T-helper 1 cell treated with Interleukin-12 subunit alpha and Interleukin-12 subunit beta and Interleukin-4 antibody, amounts not matched to agents 30 μg/mL and 1 μg/mL, for 36 hours (primary cell): Measurements from ENCODE around the gene FAM83C.

ENCODE experiments used
- H3K27ac Mint-ChIP-seq: one replicate; pipeline ENCODE4 v1.8.0; 2021; ENCODE audit warnings: mild to moderate bottlenecking, mixed read lengths
- H3K27me3 Mint-ChIP-seq: one replicate; pipeline ENCODE4 v1.8.0; 2021; ENCODE audit warnings: low read depth, mixed read lengths
- H3K36me3 Mint-ChIP-seq: one replicate; pipeline ENCODE4 v1.8.0; 2021; ENCODE audit warnings: low read depth, mixed read lengths
- H3K4me1 Mint-ChIP-seq: one replicate; pipeline ENCODE4 v1.8.0; 2021; ENCODE audit warnings: low read depth, mixed read lengths
- H3K4me3 Mint-ChIP-seq: one replicate; pipeline ENCODE4 v1.8.0; 2021; ENCODE audit warnings: mild to moderate bottlenecking, moderate library complexity, mixed read lengths
- H3K9me3 Mint-ChIP-seq: one replicate; pipeline ENCODE4 v1.8.0; 2021; ENCODE audit warnings: mixed read lengths

FAM83C gene

DNA sequence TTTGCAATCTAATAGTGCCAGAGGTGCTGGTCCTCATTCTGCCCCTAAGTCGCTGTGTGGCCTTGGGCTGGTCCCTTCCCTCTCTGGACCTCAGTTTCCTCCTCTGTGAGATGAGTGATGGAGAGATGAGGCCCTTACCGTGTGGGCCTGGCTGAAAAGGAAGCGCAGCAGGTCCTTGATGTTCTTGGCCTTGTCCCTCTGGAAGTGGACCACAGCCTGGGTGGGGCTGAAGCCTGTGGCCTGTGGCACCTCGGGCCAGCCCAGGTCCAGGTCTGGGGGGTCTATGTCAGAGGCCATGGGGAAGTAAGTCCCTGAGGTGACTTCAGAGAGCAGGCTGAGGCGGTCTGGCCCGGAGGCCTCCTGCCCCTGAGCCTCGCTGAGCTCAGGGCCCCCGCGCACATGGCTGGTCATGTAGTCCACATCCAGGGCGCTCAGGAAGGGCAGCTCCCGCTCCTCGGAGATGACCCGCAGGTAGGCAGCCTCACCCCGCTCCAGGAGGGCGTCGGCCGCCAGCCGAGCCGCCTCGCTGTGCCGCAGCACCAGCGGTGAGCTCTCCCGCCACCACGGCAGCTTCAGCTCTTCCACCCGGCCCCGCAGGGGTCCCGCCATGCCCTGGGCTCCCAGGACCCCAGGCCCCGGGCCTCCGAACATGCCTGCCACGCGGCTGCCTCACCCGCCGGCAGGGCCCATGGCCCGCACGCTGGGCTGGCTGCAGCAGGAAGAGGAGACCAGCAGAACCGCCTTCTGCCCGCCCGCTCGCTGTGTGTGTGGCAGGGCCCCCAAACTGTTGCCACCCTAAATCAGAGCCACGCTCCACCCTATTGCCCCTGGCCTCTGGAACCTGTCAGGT lies at the start of gene FAM83C:
Gene FAM83C (minus strand): TSS at position 772 of the 850 bp plus-strand sequence. CDS start 121 bp downstream, at position 651.
- Mint-ChIP-seq H3K27ac (no peak within 1 kb of the TSS), H3K4me1 (no peaks in the 10 kb centered on the region), H3K27me3 (no peaks in the 10 kb centered on the region), H3K4me3 (no peak within 1 kb of the TSS), H3K9me3 (no peaks in the 10 kb centered on the region), H3K36me3 (no peaks in the 10 kb centered on the region)

DNA sequence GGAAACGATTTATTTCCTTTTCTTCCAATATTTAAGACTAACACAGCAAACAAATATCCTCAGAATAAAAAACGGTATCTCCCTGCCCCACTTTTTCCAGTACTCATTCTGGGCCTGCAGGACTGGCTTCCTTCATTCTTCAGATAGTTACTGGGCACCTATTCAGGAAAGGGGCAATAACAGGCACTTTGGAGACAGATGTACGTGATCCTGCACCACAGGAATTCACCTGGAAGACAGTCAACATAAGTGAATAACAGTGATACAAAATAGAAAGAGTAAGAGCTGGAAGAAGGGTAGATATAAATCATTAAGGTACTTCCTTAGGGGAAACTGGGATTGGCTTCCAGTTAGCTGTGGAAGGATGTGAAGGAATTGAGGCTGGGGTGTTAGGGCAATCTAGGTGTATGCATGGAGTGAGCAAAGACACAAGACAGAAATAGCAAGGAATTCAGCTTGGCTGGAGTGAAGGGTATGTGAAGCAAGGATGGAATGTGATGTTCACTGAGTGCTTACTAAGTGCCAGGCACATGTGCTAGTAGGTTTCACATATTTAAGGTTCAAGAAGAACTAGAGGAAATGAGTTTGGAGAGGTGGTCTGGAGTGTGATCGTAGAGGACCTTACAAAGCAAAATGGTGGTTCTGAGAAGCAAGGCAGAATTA lies 49.3 kb upstream of the FAM83C start:
- Mint-ChIP-seq H3K36me3 (peaks cover 14% of the 10 kb centered on the region), H3K9me3 (peaks cover 3% of the 10 kb centered on the region), H3K4me3 (no peak overlapping the region), H3K4me1 (no peaks in the 10 kb centered on the region), H3K27me3 (no peaks in the 10 kb centered on the region), H3K27ac (no peak overlapping the region)

DNA sequence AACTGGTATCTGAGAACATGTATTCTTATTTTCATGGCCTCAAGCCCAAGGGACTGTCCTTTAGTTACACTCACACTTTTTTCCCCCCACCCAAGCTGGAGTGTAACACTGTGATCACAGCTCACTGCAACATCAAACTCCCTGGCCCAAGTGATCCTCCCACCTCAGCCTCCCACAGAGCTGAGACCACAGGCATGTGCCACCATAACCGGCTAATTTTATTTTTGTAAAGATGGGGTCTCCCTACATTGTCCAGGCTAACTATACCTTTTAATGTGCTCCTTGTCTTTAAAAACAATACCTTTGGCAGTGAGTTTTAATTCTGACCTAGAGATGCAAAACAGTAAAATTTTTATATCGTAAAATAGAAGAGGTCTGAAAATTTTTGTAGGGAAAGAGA lies 48.2 kb upstream of the FAM83C start:
- H3K36me3 Mint-ChIP-seq = peaks cover 4% of the 10 kb centered on the region
- no peak overlapping the region for H3K4me3 Mint-ChIP-seq
- no peaks in the 10 kb centered on the region for H3K27me3 Mint-ChIP-seq
- H3K9me3 Mint-ChIP-seq = no peaks in the 10 kb centered on the region
- no peak overlapping the region for H3K27ac Mint-ChIP-seq
- H3K4me1 Mint-ChIP-seq = no peaks in the 10 kb centered on the region

DNA sequence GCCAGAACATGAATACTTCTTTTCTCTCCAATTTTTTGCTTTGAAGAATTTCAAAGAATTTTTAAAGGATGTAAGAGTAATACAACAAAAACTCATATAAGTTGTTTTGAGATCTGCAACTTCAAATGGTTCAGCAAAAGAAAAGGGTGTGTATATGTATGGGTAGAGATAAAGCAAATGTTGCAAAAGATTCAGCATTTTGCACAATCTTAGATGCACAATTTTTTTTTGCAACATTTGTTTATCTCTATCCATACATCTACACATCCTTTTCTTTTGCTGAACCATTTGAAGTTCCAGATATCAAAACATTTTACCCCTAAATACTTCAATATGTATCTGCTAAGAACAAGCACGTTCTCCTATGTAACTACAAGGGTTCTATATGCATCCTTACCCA lies 47.4 kb upstream of the FAM83C start:
- Mint-ChIP-seq H3K36me3 (peaks cover 2% of the 10 kb centered on the region), H3K27me3 (no peaks in the 10 kb centered on the region), H3K9me3 (no peaks in the 10 kb centered on the region), H3K4me3 (no peak overlapping the region), H3K27ac (no peak overlapping the region), H3K4me1 (no peaks in the 10 kb centered on the region)

DNA sequence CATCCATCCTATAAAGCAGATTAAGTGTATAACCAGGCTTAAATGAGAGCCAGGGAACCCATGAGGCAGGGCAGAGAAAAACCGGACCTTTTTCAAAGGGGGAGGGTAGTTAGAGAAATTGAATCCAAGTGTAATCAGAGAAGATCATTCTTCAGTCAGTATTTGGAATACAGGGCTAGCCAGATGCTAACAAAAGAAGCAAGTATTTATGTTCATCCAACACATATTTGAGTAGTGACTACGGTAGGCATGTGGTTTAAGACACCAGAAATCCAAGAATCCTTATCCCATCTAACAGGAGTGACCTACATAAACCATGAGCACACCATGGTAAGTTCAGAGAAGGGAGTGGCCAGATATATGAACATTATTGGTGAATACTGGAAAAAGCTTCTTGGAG lies 46.8 kb upstream of the FAM83C start:
- Mint-ChIP-seq H3K36me3 (peaks cover 2% of the 10 kb centered on the region), H3K4me3 (no peak overlapping the region), H3K27ac (no peak overlapping the region), H3K4me1 (no peaks in the 10 kb centered on the region), H3K27me3 (no peaks in the 10 kb centered on the region), H3K9me3 (no peaks in the 10 kb centered on the region)

DNA sequence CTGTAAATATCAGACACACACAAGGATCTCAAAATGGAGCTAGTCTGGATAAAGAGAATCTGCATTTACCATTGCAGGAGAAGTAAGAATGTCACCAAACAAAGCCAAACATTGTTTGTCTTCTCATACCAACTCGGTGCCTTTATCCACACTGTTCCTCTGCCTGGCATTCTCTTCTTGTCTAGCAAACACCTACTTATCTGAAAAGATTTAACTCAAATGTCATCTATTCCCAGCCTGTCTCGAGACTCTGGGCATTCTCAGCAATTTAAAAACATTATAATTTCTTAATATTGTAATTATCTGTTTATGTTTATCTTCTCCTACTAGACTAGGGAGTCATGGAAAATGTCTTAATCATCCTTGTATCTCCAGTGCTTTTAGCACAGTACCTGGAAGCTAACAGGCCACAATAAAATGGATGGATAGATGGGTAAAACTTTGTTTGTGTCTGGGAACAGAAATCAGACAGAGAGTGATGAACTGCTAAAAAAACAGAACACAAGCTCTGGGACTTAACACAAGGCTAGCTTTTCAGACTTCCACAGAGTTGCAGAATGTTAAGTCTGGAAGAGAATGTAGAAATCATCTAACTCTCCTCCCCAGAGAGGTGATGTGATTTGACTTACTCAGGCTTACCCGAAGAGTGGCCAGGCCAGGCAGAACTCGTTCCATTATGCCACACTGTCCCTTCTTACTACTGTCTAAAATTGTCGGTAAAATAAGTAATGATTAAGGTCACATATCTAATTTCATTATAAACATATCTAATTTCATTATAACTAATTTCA lies 42.3 kb upstream of the FAM83C start:
- no peaks in the 10 kb centered on the region for H3K36me3 Mint-ChIP-seq
- peaks cover under 1% of the 10 kb centered on the region for H3K4me1 Mint-ChIP-seq
- no peaks in the 10 kb centered on the region for H3K27me3 Mint-ChIP-seq
- H3K9me3 Mint-ChIP-seq = no peaks in the 10 kb centered on the region
- no peak overlapping the region for H3K4me3 Mint-ChIP-seq
- no peak overlapping the region for H3K27ac Mint-ChIP-seq

DNA sequence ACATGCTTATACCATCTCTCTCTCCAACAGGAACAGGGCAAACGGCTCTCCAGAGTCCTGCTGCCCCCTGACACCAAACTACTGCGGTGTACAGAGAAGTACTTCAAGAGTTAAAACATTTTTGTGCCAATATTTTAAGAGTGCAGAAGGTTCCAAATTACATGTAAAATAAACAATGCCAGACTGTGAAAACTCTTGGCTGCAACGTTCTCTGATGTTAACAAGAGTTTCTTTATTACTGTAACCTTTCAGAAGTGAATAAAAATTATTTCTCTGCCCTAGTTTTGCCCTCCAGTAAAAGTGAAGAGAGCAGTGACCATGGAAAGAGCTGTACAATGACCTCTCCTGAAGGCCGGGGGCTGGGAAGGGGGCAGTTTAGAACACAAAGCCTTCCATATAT lies 41.4 kb upstream of the FAM83C start:
- Mint-ChIP-seq H3K9me3 (no peaks in the 10 kb centered on the region), H3K4me1 (peaks cover 10% of the 10 kb centered on the region), H3K4me3 (no peak overlapping the region), H3K27ac (no peak overlapping the region), H3K27me3 (no peaks in the 10 kb centered on the region), H3K36me3 (no peaks in the 10 kb centered on the region)

DNA sequence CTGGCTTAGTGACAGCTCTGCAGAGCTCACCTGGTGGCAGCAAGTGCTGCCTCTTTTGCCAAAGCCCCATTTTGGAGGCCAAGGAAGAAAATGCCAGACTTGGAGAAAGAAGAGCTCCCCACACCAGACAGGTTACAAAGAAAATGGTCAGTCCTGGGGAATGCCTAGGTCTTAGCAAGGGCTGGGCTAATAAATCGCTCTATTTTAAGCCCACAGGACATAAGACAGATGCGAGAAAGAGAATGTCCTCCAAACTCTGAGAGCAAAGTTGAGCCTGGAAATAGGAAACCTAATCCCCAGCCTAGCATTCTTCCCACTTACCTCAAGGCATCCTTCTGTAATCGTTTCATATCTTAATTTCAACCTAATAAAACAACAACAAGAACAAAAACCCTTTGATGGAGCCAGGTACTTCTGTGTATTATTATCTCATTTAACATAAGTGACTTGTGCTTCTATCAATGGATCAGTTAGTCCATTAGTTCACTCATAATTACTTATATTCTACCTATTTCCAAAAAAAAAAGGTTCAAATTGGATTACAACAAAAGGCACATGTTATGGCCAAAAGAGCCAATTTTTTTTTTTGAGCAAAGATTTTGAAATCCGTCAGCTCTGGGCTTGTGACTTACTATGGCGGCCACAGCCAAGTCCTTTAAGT lies 40.4 kb upstream of the FAM83C start:
- Mint-ChIP-seq H3K27ac (no peak overlapping the region), H3K27me3 (no peaks in the 10 kb centered on the region), H3K9me3 (no peaks in the 10 kb centered on the region), H3K4me3 (no peak overlapping the region), H3K4me1 (peaks cover 10% of the 10 kb centered on the region), H3K36me3 (no peaks in the 10 kb centered on the region)

DNA sequence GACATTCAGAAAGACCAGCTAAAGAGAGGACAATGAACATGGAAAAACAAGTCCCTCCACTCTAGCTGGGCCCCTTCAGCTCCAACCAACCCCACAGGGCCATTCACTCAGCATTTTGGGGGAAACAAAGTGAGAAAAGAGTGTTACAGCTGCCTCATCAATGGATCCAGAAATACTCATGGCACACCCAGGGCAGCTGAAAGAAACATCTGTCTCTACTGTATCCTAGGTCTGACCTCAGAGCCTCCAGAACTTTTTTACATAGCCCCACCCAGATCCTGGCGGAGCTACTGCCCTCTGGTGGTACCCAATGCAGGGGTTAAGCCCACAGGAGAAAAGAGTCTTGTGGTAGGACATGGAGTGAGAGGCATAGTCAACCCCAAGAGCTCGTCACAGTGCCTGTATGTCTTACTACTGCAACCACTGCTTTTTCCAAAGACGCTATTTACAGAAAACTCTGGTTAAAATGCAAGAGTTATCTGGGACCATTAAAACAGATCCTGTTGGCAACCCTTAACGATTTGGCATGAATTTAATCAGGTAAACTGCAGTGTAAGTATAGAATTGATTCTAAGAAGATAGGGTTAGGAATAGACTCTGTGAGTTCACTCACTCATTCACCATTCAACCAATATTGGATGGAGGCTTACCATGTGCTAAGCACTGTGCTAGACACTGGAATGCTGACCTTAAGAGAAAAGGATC lies 37.4 kb upstream of the FAM83C start:
- Mint-ChIP-seq H3K27me3 (no peaks in the 10 kb centered on the region), H3K4me3 (no peak overlapping the region), H3K9me3 (no peaks in the 10 kb centered on the region), H3K4me1 (peaks cover 10% of the 10 kb centered on the region), H3K36me3 (peaks cover 3% of the 10 kb centered on the region), H3K27ac (no peak overlapping the region)

DNA sequence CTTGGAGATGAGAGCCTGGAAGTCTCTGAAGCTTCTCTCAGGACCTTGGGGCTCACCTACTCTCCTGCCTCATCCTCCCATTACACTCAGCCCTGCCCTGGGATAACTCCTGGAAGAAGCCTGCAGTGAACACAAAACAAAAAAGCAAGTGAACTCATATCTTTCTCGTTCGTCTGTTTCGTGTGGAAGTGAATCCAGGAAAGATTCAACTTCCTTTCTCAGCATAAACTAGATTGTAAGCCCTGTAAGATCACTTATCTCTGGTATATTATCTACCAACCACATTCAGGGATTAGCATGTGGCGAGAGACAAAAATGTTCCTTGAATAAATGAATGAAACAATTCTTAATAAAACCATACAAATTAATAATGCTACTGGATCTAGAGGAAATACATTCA lies 36.5 kb upstream of the FAM83C start:
- Mint-ChIP-seq H3K27ac (no peak overlapping the region), H3K27me3 (no peaks in the 10 kb centered on the region), H3K4me1 (peaks cover 10% of the 10 kb centered on the region), H3K36me3 (peaks cover 3% of the 10 kb centered on the region), H3K4me3 (no peak overlapping the region), H3K9me3 (no peaks in the 10 kb centered on the region)

DNA sequence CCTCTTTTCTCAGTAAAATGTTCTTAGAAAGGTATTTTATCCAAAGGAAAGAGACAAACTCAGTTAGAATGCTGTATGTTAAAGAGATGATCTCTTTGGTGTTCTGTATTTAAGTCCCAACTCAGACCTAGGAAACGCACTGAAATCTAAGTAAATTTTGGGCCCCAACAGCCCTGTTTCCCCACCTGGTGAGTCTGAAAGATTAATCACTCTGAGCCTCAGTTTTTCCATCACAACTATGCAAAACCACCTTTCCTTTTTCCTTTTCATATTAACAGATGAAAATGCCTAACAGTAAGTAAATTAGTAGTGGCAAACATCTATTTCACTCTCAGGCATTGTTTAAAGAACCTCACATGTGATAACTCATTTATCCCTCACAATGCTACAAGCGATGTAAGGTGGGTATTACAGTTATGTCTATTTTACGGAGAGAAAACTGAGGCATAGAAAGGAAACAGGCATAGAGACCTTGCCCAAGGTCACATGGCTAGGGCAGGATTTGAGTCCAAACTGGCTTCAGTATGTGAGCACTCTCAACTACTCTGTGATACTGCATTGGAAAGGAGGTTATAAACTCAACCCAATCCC lies 36.0 kb upstream of the FAM83C start:
- no peaks in the 10 kb centered on the region for H3K27me3 Mint-ChIP-seq
- no peak overlapping the region for H3K4me3 Mint-ChIP-seq
- H3K36me3 Mint-ChIP-seq = peaks cover 3% of the 10 kb centered on the region

DNA sequence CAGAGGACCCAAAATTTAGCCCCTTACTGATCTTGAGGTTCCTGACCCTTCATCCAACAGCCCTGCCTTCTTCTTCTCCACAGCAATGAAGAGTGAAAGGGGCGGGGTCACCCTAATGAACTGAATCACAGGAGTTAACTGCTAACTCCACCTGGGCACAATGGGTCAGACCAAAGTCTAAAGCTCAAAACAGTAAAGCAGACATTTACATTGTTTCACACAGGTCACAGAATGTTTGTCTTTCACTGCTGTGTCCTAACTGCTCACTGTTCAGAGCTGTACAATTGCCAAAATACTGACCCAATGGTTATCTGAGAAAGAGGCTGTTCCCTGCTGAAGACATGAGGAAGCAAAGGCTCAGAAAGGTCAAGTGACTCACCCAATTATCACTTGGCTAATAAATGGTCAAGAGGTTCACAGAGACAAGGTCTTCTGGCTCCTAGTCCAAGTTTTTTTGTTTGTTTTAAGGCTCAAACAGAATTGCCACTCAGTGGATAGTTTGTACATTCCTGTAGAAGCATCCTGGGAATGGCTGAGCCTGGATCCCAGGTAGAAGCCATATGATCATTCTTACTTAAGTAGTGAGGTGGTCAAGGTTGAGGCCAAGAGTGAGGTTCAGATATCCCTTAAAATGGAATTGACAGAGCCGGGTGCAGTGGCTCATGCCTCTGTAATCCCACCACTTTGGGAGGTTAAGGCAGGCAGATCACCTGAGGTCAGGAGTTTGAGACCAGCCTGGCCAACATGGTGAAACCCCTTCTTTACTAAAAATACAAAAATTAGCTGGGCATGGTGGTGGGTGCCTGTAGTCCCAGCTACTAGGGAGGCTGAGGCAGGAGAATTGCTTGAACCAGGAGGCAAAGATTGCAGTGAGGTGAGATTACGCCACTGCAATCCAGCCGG lies 35.1 kb upstream of the FAM83C start:
- Mint-ChIP-seq H3K9me3 (no peaks in the 10 kb centered on the region), H3K36me3 (peaks cover 3% of the 10 kb centered on the region), H3K4me3 (no peak overlapping the region), H3K27me3 (no peaks in the 10 kb centered on the region), H3K4me1 (peaks cover 15% of the 10 kb centered on the region), H3K27ac (no peak overlapping the region)

More for the DNA sequence above, 36.0 kb upstream of the FAM83C start:
- H3K9me3 Mint-ChIP-seq = no peaks in the 10 kb centered on the region
- no peak overlapping the region for H3K27ac Mint-ChIP-seq
- H3K4me1 Mint-ChIP-seq = peaks cover 12% of the 10 kb centered on the region

DNA sequence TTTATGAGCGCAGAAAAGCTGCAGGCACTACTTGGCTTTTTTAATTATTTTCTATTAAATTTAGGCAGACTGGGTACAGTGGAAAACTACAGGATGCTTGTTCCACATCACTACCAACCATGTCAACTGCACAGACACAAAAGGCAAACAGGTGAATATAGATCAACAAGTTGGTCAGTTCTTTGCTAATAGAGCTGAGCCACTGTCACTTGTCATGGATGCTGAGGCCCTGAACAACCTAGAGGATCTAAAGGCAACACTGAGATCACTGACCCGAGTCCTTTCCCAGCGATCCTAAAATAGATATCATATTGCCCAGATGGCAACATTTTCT lies 34.5 kb upstream of the FAM83C start:
- Mint-ChIP-seq H3K27me3 (no peaks in the 10 kb centered on the region), H3K4me1 (peaks cover 15% of the 10 kb centered on the region), H3K36me3 (peaks cover 3% of the 10 kb centered on the region), H3K9me3 (no peaks in the 10 kb centered on the region), H3K27ac (no peak overlapping the region), H3K4me3 (no peak overlapping the region)
